Measurements from ENCODE around the gene LSAMP. TPM values are rescaled to one million over a fixed set of nuclear protein-coding genes. Genes with fewer than 3 reads are reported as not detected.

LSAMP gene
- total and polyA plus RNA-seq, 2 donors: 0.71 to 1.5 TPM

DNA sequence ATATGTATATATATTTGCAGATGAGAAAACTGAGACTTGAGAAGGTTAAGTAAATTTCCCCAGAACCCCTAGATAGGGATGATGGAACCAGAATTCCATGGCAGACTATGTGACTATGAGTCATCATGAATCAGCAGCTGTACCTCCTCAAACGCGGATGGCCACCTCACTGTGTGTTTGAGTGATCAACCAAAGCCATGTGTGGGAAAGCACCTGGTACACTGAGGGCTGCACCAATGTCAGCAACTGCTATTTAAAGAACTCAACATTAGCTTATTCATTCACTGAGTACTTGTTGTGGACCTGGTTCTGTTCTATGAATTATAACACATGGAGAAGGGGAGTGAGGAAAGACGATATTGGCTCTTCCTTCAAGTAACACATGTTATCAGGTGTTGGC is 445.0 kb downstream of the LSAMP start:
- WGBS: 93% methylated on average over 3 of the region's 3 CpGs
- Histone ChIP-seq H3K4me3 (ENCODE audit: low read length in 2 of 2) (no peak overlapping the region), H3K9me3 (ENCODE audit: control insufficient read depth in 2 of 2, insufficient read depth in 1 of 2, low read length in 1 of 2) (no peaks in the 10 kb centered on the region), H3K27me3 (ENCODE audit: control insufficient read depth in 2 of 2, insufficient read depth in 1 of 2, low read length in 1 of 2) (no peaks in the 10 kb centered on the region), H3K27ac (ENCODE audit: low read depth in 1 of 2, low read length in 1 of 2) (no peak overlapping the region), H3K36me3 (ENCODE audit: control insufficient read depth in 2 of 2, insufficient read depth in 2 of 2, low read length in 1 of 2) (no peaks in the 10 kb centered on the region), H3K4me1 (ENCODE audit: control insufficient read depth in 2 of 2, insufficient read depth in 2 of 2, low read length in 2 of 2) (no peaks in the 10 kb centered on the region)
- DNase-seq (ENCODE audit: low read depth in 6 of 9, low spot score in 9 of 9): no peak

DNA sequence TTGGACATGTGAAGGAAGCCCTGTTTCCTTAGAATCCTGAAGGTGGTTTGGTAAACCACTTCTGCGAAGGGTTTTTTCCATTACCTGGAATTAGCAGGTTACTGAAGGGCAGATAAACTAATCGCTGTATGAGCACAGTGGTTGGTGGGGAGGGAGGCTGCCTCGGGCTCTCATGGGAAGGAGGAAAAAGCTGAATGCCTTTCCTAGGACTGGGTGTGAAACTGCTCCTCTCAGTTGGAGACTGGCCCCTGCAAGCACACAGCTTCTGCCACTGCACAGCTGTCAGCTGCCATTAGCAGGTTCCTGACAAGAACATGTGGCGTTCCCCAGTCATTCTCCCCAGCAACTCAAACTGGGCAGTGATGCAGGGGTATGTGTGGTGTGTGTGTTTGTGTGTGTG is 445.7 kb downstream of the LSAMP start:
- 59% methylated on average over 4 of the region's 4 CpGs for WGBS
- no peak for DNase-seq (ENCODE audit: low read depth in 6 of 9, low spot score in 9 of 9)
- Histone ChIP-seq H3K4me1 (ENCODE audit: control insufficient read depth in 2 of 2, insufficient read depth in 2 of 2, low read length in 2 of 2) (no peaks in the 10 kb centered on the region), H3K27me3 (ENCODE audit: control insufficient read depth in 2 of 2, insufficient read depth in 1 of 2, low read length in 1 of 2) (no peaks in the 10 kb centered on the region), H3K27ac (ENCODE audit: low read depth in 1 of 2, low read length in 1 of 2) (no peak overlapping the region), H3K9me3 (ENCODE audit: control insufficient read depth in 2 of 2, insufficient read depth in 1 of 2, low read length in 1 of 2) (no peaks in the 10 kb centered on the region), H3K4me3 (ENCODE audit: low read length in 2 of 2) (no peak overlapping the region), H3K36me3 (ENCODE audit: control insufficient read depth in 2 of 2, insufficient read depth in 2 of 2, low read length in 1 of 2) (no peaks in the 10 kb centered on the region)

GRCh38 chr3:115999001-115999585 is 446.2 kb downstream of the LSAMP start:
- Histone ChIP-seq H3K4me1 (ENCODE audit: control insufficient read depth in 2 of 2, insufficient read depth in 2 of 2, low read length in 2 of 2) (no peaks in the 10 kb centered on the region), H3K9me3 (ENCODE audit: control insufficient read depth in 2 of 2, insufficient read depth in 1 of 2, low read length in 1 of 2) (no peaks in the 10 kb centered on the region), H3K4me3 (ENCODE audit: low read length in 2 of 2) (no peak overlapping the region), H3K27ac (ENCODE audit: low read depth in 1 of 2, low read length in 1 of 2) (no peak overlapping the region), H3K36me3 (ENCODE audit: control insufficient read depth in 2 of 2, insufficient read depth in 2 of 2, low read length in 1 of 2) (no peaks in the 10 kb centered on the region), H3K27me3 (ENCODE audit: control insufficient read depth in 2 of 2, insufficient read depth in 1 of 2, low read length in 1 of 2) (no peaks in the 10 kb centered on the region)
- WGBS: 71% methylated on average over 5 of the region's 5 CpGs
- no peak for DNase-seq (ENCODE audit: low read depth in 6 of 9, low spot score in 9 of 9)

GRCh38 chr3:115996420-115997108 is 448.7 kb downstream of the LSAMP start:
- no peak for DNase-seq (ENCODE audit: low read depth in 6 of 9, low spot score in 9 of 9)
- no peak overlapping the region for H3K27ac ChIP-seq (ENCODE audit: low read depth in 1 of 2, low read length in 1 of 2)
- no peaks in the 10 kb centered on the region for H3K9me3 ChIP-seq (ENCODE audit: control insufficient read depth in 2 of 2, insufficient read depth in 1 of 2, low read length in 1 of 2)
- WGBS: 80% methylated on average over 3 of the region's 3 CpGs
- no peak overlapping the region for H3K4me3 ChIP-seq (ENCODE audit: low read length in 2 of 2)
- no peaks in the 10 kb centered on the region for H3K36me3 ChIP-seq (ENCODE audit: control insufficient read depth in 2 of 2, insufficient read depth in 2 of 2, low read length in 1 of 2)
- no peaks in the 10 kb centered on the region for H3K4me1 ChIP-seq (ENCODE audit: control insufficient read depth in 2 of 2, insufficient read depth in 2 of 2, low read length in 2 of 2)
- H3K27me3 ChIP-seq (ENCODE audit: control insufficient read depth in 2 of 2, insufficient read depth in 1 of 2, low read length in 1 of 2): no peaks in the 10 kb centered on the region

DNA sequence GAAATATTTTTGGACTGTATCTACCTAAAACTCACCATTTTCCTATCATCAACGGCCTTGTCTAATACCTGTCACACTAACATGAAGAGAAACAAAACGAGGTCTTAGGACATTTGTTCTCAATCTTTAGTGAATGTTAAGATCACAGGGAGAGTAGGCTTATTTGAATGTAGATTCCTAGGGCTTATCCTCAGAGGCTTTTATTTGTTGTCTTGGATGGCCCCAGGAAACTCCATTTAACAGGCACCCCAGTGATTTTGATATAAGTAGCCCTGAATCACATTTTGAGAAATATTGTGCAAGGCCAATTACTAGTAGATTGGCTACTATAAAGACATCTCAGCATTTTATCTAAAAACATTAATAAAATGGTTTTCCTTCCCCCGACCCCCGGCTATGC is 454.6 kb downstream of the LSAMP start:
- H3K27ac ChIP-seq (ENCODE audit: low read depth in 1 of 2, low read length in 1 of 2): no peak overlapping the region
- H3K4me1 ChIP-seq (ENCODE audit: control insufficient read depth in 2 of 2, insufficient read depth in 2 of 2, low read length in 2 of 2): no peaks in the 10 kb centered on the region
- DNase-seq (ENCODE audit: low read depth in 6 of 9, low spot score in 9 of 9): no peak
- WGBS: 73% methylated on average over 4 of the region's 4 CpGs
- no peaks in the 10 kb centered on the region for H3K9me3 ChIP-seq (ENCODE audit: control insufficient read depth in 2 of 2, insufficient read depth in 1 of 2, low read length in 1 of 2)
- no peaks in the 10 kb centered on the region for H3K36me3 ChIP-seq (ENCODE audit: control insufficient read depth in 2 of 2, insufficient read depth in 2 of 2, low read length in 1 of 2)
- no peak overlapping the region for H3K4me3 ChIP-seq (ENCODE audit: low read length in 2 of 2)
- H3K27me3 ChIP-seq (ENCODE audit: control insufficient read depth in 2 of 2, insufficient read depth in 1 of 2, low read length in 1 of 2): no peaks in the 10 kb centered on the region

GRCh38 chr3:115989684-115990421 is 455.4 kb downstream of the LSAMP start:
- no peaks in the 10 kb centered on the region for H3K36me3 ChIP-seq (ENCODE audit: control insufficient read depth in 2 of 2, insufficient read depth in 2 of 2, low read length in 1 of 2)

GRCh38 chr3:115986555-115987207 is 458.6 kb downstream of the LSAMP start:
- Histone ChIP-seq H3K9me3 (ENCODE audit: control insufficient read depth in 2 of 2, insufficient read depth in 1 of 2, low read length in 1 of 2) (no peaks in the 10 kb centered on the region), H3K4me3 (ENCODE audit: low read length in 2 of 2) (no peak overlapping the region), H3K36me3 (ENCODE audit: control insufficient read depth in 2 of 2, insufficient read depth in 2 of 2, low read length in 1 of 2) (no peaks in the 10 kb centered on the region), H3K27ac (ENCODE audit: low read depth in 1 of 2, low read length in 1 of 2) (no peak overlapping the region), H3K4me1 (ENCODE audit: control insufficient read depth in 2 of 2, insufficient read depth in 2 of 2, low read length in 2 of 2) (no peaks in the 10 kb centered on the region), H3K27me3 (ENCODE audit: control insufficient read depth in 2 of 2, insufficient read depth in 1 of 2, low read length in 1 of 2) (no peaks in the 10 kb centered on the region)
- WGBS: 55% methylated on average over 2 of the region's 2 CpGs
- no peak for DNase-seq (ENCODE audit: low read depth in 6 of 9, low spot score in 9 of 9)

More at GRCh38 chr3:115989684-115990421, 455.4 kb downstream of the LSAMP start:
- no peaks in the 10 kb centered on the region for H3K9me3 ChIP-seq (ENCODE audit: control insufficient read depth in 2 of 2, insufficient read depth in 1 of 2, low read length in 1 of 2)
- WGBS: 84% methylated on average over 5 of the region's 5 CpGs
- no peaks in the 10 kb centered on the region for H3K27me3 ChIP-seq (ENCODE audit: control insufficient read depth in 2 of 2, insufficient read depth in 1 of 2, low read length in 1 of 2)
- no peak for DNase-seq (ENCODE audit: low read depth in 6 of 9, low spot score in 9 of 9)
- H3K27ac ChIP-seq (ENCODE audit: low read depth in 1 of 2, low read length in 1 of 2): no peak overlapping the region
- H3K4me3 ChIP-seq (ENCODE audit: low read length in 2 of 2): no peak overlapping the region
- H3K4me1 ChIP-seq (ENCODE audit: control insufficient read depth in 2 of 2, insufficient read depth in 2 of 2, low read length in 2 of 2): no peaks in the 10 kb centered on the region

- no peaks in the 10 kb centered on the region for H3K27me3 ChIP-seq (ENCODE audit: control insufficient read depth in 2 of 2, insufficient read depth in 1 of 2, low read length in 1 of 2)
- H3K36me3 ChIP-seq (ENCODE audit: control insufficient read depth in 2 of 2, insufficient read depth in 2 of 2, low read length in 1 of 2): no peaks in the 10 kb centered on the region
- H3K9me3 ChIP-seq (ENCODE audit: control insufficient read depth in 2 of 2, insufficient read depth in 1 of 2, low read length in 1 of 2): no peaks in the 10 kb centered on the region
- H3K4me1 ChIP-seq (ENCODE audit: control insufficient read depth in 2 of 2, insufficient read depth in 2 of 2, low read length in 2 of 2): no peaks in the 10 kb centered on the region
- no peak overlapping the region for H3K4me3 ChIP-seq (ENCODE audit: low read length in 2 of 2)
- no peak for DNase-seq (ENCODE audit: low read depth in 6 of 9, low spot score in 9 of 9)
- H3K27ac ChIP-seq (ENCODE audit: low read depth in 1 of 2, low read length in 1 of 2): no peak overlapping the region
- 87% methylated on average over 2 of the region's 2 CpGs for WGBS
These were observed 462.7 kb downstream of the LSAMP start for GRCh38 chr3:115982629-115983028.

GRCh38 chr3:115982108-115982507 is 463.2 kb downstream of the LSAMP start:
- Histone ChIP-seq H3K4me3 (ENCODE audit: low read length in 2 of 2) (no peak overlapping the region), H3K27ac (ENCODE audit: low read depth in 1 of 2, low read length in 1 of 2) (no peak overlapping the region), H3K36me3 (ENCODE audit: control insufficient read depth in 2 of 2, insufficient read depth in 2 of 2, low read length in 1 of 2) (no peaks in the 10 kb centered on the region), H3K4me1 (ENCODE audit: control insufficient read depth in 2 of 2, insufficient read depth in 2 of 2, low read length in 2 of 2) (no peaks in the 10 kb centered on the region), H3K27me3 (ENCODE audit: control insufficient read depth in 2 of 2, insufficient read depth in 1 of 2, low read length in 1 of 2) (no peaks in the 10 kb centered on the region), H3K9me3 (ENCODE audit: control insufficient read depth in 2 of 2, insufficient read depth in 1 of 2, low read length in 1 of 2) (no peaks in the 10 kb centered on the region)
- 95% methylated on average over 3 of the region's 3 CpGs for WGBS
- DNase-seq (ENCODE audit: low read depth in 6 of 9, low spot score in 9 of 9): no peak
